HFFc6 (cell line): ENCODE results near the gene ITFG1. TPM values are rescaled to one million over a fixed set of nuclear protein-coding genes. Genes with fewer than 3 reads are reported as not detected.
"Not testable (repeated sequence)": the region's sequence is repeated elsewhere in the genome, so short reads cannot be mapped to it uniquely, and the experiment has no call there.

ENCODE experiments used
- DNase-seq: peaks from one replicate; pipeline ENCODE4 v3.0.0-alpha.2; 2018
- H3K27ac Mint-ChIP-seq: 2 replicates; pipeline ENCODE4 v1.8.0; 2020; ENCODE audit warnings: mild to moderate bottlenecking, mixed read lengths
- H3K27me3 Mint-ChIP-seq: 2 replicates; pipeline ENCODE4 v1.8.0; 2021; ENCODE audit warnings: mild to moderate bottlenecking, moderate library complexity, mixed read lengths; ENCODE audit not compliant: insufficient read depth
- H3K36me3 Mint-ChIP-seq: 2 replicates; pipeline ENCODE4 v1.8.0; 2021; ENCODE audit warnings: low read depth, mixed read lengths
- H3K4me1 Mint-ChIP-seq: 2 replicates; pipeline ENCODE4 v1.8.0; 2020; ENCODE audit warnings: low read depth, mixed read lengths
- H3K4me3 Mint-ChIP-seq: 2 replicates; pipeline ENCODE4 v1.8.0; 2020; ENCODE audit warnings: mild to moderate bottlenecking, moderate library complexity, mixed read lengths
- H3K9me3 Mint-ChIP-seq: 2 replicates; pipeline ENCODE4 v1.8.0; 2020; ENCODE audit warnings: mild to moderate bottlenecking, mixed read lengths
- total RNA-seq, 6 experiments: library from RNA; stranded (reverse); fragmentation: NEBNext Ultra II Directional; extraction: Animal tissue kit (Norgen Biotek cat#: 25700); gene quantifications; 2 replicates in 1 of 6; 3 replicates in 5 of 6; pipeline ENCODE4 v1.2.3, GENCODE V29; 2021
- TF ChIP-seq, protein P1 (sequence below): fragments of 200-600 bp; sonication (generic); IDR thresholded peaks from 2 replicates; pipeline ENCODE4 v1.5.0; 2021; ENCODE audit warnings: antibody characterized with exemption, mild to moderate bottlenecking

Gene ITFG1
- total RNA-seq, 6 experiments from 2014 or later: 65.4 to 96.9 (median 79.4) TPM

DNA sequence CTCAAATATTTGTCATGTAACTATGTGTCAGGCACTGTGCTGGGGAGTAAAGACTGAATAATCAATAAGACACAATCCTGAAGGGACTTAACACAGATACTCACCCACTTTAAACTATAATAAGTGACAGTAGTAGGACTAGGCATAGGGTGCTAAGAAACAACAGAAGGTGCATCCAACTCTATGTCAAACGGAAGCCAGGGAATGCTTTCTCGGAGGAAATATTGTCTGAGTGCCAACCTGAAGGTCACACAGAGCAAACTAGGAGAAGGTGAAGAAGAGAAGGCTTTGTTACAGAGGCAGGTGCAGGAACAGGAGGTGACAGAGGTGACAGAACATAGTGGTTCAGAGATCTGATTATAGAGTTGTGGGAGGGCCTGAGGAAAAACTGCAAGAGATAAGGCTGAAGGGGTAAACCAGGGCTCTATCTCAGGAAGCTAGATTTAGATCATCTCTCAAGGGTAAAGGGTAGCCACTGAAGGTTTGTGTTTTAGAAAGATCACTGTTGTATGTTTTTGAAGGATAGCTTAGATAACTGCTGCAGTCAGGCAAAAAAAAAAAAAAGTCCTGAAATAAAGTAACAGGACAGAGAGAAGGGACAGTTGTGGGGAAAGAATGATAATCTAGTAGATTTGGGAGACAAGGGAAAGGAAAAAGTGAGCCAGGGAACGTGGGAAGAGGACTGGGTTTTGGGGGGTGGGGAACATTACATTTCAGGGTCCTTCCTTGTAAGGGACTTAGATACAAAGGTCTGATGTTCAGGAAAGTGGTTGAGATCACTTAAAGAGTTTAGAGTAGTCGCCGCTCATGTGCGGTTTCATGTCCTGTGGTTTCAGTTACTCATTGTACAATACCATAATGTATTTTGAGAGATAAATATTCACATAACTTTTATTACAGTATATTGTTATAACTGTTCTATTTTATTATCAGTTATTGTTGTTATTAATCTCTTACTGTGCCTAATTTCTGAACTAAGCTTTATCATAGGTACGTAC, 231.5 kb downstream of the ITFG1 start:
- DNase-seq: no peak
- H3K9me3 Mint-ChIP-seq: no peaks in the 10 kb centered on the region
- H3K4me1 Mint-ChIP-seq: no peaks in the 10 kb centered on the region
- TF ChIP-seq, protein P1, sequence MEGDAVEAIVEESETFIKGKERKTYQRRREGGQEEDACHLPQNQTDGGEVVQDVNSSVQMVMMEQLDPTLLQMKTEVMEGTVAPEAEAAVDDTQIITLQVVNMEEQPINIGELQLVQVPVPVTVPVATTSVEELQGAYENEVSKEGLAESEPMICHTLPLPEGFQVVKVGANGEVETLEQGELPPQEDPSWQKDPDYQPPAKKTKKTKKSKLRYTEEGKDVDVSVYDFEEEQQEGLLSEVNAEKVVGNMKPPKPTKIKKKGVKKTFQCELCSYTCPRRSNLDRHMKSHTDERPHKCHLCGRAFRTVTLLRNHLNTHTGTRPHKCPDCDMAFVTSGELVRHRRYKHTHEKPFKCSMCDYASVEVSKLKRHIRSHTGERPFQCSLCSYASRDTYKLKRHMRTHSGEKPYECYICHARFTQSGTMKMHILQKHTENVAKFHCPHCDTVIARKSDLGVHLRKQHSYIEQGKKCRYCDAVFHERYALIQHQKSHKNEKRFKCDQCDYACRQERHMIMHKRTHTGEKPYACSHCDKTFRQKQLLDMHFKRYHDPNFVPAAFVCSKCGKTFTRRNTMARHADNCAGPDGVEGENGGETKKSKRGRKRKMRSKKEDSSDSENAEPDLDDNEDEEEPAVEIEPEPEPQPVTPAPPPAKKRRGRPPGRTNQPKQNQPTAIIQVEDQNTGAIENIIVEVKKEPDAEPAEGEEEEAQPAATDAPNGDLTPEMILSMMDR: no peak
- no peak overlapping the region for H3K27ac Mint-ChIP-seq
- H3K36me3 Mint-ChIP-seq: no peaks in the 10 kb centered on the region
- no peak overlapping the region for H3K4me3 Mint-ChIP-seq
- no peaks in the 10 kb centered on the region; the same call in 1 of the 2 replicates for H3K27me3 Mint-ChIP-seq

DNA sequence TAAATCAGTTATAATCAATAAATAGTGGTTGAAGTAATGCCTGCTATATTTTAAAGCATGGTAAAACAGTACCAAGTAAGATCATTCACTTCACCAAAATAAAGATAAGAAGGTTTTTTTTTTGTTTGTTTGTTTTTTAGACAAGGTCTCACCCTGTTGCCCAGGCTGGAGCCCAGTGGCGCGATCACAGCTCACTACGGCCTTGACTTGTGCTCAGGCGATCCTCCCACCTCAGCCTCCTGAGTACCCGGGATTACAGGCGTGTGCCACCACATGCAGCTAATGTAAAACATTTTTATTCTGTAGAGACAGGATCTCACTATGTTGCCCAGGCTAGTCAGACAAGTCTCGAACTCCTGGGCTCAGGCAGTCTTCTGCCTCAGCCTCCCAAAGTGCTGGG, 232.6 kb downstream of the ITFG1 start:
- H3K4me3 Mint-ChIP-seq: no peak overlapping the region
- H3K27ac Mint-ChIP-seq: no peak overlapping the region
- H3K4me1 Mint-ChIP-seq: no peaks in the 10 kb centered on the region
- no peaks in the 10 kb centered on the region; the same call in 1 of the 2 replicates for H3K36me3 Mint-ChIP-seq
- DNase-seq: no peak
- TF ChIP-seq, protein P1: no peak
- H3K9me3 Mint-ChIP-seq: no peaks in the 10 kb centered on the region
- no peaks in the 10 kb centered on the region; the same call in 1 of the 2 replicates for H3K27me3 Mint-ChIP-seq

DNA sequence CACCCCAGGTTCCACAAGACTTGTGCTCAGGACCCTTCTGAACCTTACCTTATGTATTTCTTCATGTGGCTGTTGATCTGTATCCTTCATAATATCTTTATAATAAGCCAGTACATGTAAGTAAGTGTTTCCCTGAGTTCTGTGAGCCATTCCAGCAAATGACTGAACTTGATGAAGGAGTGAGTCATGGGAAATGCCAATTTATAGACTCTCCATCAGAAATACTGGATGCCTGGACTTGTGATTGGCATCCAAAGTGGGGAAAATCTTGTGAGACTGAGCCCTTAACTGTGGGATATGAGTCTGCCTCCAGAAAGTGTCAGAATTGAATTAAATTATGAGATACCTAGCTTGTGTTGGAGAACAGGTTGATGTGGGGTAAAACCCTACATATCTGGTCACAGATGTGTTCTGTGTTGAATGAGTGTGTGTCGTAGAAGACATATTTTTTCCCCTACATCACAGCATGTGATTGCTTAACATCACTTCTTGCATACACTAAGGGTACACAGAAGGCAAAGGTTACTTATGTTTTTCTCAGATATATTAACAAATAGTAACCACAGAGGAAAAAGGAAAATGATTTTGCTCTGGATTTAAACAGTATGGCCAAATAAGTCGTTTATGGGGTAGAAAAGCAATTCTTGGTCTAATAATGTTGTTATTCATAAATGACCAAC, 247.0 kb downstream of the ITFG1 start:
- DNase-seq: no peak
- no peaks in the 10 kb centered on the region for H3K9me3 Mint-ChIP-seq
- no peaks in the 10 kb centered on the region for H3K27me3 Mint-ChIP-seq
- no peak overlapping the region for H3K4me3 Mint-ChIP-seq
- TF ChIP-seq, protein P1: no peak
- peaks cover 11% of the 10 kb centered on the region for H3K4me1 Mint-ChIP-seq
- no peak overlapping the region; the same call in 1 of the 2 replicates for H3K27ac Mint-ChIP-seq
- H3K36me3 Mint-ChIP-seq: peaks cover 5% of the 10 kb centered on the region; the same call in 1 of the 2 replicates

DNA sequence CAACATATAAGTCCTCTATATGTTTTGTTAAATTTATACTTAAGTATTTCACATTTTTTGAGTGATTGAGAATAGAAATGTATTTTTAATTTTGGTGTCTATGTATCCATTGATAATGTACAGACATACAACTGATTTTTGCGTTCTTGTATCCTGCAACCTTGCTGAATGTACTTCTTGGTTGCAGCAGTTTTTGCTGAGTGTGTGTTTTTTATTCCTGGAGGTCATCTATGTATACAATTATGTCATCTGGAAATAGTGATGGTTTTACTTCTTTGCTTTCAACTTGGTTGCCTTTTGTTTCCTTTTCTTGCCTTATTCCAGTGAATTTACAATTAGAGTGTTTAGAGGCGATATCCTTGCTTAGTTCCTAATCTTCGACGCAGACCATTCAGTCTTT, 249.6 kb downstream of the ITFG1 start:
- TF ChIP-seq, protein P1: no peak
- H3K27ac Mint-ChIP-seq: no peak overlapping the region
- H3K9me3 Mint-ChIP-seq: no peaks in the 10 kb centered on the region
- no peak for DNase-seq
- peaks cover 5% of the 10 kb centered on the region; the same call in 1 of the 2 replicates for H3K36me3 Mint-ChIP-seq
- H3K27me3 Mint-ChIP-seq: no peaks in the 10 kb centered on the region
- no peak overlapping the region for H3K4me3 Mint-ChIP-seq
- H3K4me1 Mint-ChIP-seq: peaks cover 11% of the 10 kb centered on the region

DNA sequence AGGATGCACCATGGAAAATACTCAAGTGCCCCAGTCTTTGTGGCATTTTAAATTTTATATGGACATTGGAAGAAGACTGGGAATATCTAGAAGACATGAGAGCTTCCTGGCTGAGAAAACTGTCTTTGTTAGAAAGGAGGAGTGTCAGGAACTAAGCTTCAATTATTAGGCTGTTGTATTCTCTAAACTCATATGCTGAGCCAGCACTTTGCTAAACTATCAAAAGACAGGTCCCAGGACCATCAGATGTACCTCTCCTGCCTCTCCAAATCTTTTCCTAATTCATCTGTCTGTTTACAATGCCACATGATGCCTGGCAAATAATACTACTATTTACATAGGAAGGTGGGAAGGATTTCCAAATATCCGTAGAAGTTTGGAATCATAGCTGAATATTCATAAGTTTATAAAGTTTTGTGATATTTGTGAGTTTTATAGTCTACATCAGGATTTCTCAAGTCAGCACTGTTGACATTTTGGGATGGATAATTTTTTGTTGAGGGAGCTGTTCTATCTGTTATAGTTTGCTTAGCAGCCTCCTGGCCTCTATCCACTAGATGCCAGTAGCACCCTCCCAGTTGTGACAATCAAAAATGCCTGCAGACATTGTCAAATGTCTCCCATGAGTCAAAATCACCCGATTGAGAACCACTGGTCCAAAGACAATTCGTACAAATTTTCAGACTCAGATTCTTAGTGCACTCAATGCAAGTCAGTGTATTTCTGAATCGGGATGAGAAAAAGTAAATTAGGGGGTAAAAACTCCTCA, 255.9 kb downstream of the ITFG1 start:
- Mint-ChIP-seq H3K27ac (no peak overlapping the region), H3K27me3 (no peaks in the 10 kb centered on the region), H3K4me1 (no peaks in the 10 kb centered on the region), H3K9me3 (no peaks in the 10 kb centered on the region), H3K36me3 (no peaks in the 10 kb centered on the region), H3K4me3 (no peak overlapping the region)
- no peak for DNase-seq
- TF ChIP-seq, protein P1: no peak

DNA sequence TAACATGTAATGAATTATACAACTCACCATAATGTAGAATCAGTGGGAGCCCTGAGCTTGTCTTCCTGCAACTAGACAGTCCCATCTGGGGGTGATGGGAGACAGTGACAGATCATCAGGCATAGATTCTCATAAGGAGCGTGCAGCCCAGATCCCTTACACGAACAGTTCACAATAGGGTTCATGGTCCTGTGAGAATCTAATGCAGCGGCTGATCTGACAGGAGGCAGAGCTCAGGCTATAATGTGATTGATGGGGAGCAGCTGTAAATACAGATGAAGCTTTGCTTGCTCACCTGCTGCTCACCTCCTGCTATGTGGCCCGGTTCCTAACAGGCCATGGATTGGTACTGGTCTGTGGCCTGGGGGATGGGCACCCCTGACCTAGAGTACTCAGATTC, 257.4 kb downstream of the ITFG1 start:
- not testable (repeated sequence) for H3K4me1 Mint-ChIP-seq, H3K36me3 Mint-ChIP-seq, H3K27me3 Mint-ChIP-seq, DNase-seq, H3K4me3 Mint-ChIP-seq, H3K9me3 Mint-ChIP-seq, H3K27ac Mint-ChIP-seq
